GM23248 (cell line): ENCODE data around the gene ZNF692.

Experiments used
- EZH2 ChIP-seq: fragments of 200-600 bp; sonication (generic); IDR thresholded peaks from 2 replicates; pipeline ENCODE4 v1.6.1; 2018; ENCODE audit warnings: antibody characterized with exemption, mild to moderate bottlenecking; ENCODE audit not compliant: insufficient read depth, poor library complexity, severe bottlenecking
- EZH2phosphoT487 ChIP-seq: fragments of 200-600 bp; sonication (generic); IDR thresholded peaks from 2 replicates; pipeline ENCODE4 v1.6.1; 2018; ENCODE audit warnings: antibody characterized with exemption, moderate library complexity, mild to moderate bottlenecking, low read depth; ENCODE audit not compliant: insufficient read depth

DNA sequence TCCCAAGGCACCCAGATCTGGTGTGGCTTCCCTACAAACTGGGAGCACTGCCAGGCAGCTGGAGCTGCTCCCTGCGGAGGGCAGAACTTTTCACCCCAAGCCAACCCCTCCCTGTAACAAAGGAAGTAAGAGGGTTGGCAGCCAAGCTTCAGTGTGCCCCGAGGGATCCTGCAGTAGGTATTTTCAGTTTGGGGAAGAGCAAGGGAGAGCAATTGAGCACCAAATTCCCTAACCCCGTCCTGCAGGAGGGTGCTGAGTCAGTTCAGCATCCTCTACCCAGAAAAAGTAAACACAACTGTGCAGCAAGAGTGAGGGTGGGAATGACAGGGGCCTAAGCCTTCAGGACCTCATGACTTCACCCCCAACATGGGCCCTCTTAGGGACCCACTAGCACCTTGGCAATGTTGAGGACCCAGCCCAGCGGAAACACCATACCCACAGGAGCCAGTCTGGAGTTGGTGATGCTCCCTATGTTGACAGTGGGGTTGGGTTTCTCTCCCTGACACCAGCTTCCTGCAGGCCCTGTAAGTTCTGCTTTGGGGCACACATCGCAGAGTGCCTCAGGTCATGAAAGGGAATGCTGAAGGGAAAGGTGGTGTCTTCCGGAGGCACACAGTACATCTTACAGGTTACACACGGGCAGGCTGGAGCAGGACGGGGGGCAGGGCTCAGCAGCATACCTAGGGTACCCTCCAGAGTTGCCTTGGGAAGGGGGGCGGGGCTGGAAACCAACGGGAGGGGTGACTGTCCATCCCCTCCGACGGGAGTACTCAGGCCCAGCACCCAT, 48.0 kb downstream of the ZNF692 start:
- TF ChIP-seq EZH2 (no peak), EZH2phosphoT487 (no peak)
